Measurements from ENCODE around the gene WWTR1. TPM values are rescaled to one million over a fixed set of nuclear protein-coding genes. Genes with fewer than 3 reads are reported as not detected.

Gene WWTR1
- polyA plus RNA-seq, 1 experiment: 164 TPM

DNA sequence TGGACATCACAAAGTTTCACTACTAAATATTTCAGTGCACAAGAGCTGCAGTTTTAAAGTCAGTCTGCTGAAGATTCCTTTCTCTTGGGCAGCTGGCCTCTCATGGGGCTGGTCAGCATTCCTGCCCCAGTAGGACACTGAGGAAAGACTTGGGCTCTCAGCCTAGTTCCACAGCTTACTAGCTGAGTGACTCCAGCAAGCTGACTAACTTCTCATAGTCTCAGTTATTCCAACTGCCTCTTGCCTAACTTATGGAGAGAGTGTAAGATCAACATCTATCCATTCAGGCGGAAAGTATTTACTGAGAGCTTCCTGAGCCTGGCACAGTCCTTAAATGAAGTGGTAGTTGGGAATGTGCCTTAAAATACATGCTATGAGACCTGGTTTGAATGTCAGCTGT lies 156.3 kb downstream of the WWTR1 start:
- Histone ChIP-seq H3K27ac (ENCODE audit: low read depth, low read length) (no peak overlapping the region), H3K4me3 (ENCODE audit: low read depth, low read length) (no peak overlapping the region), H3K9me3 (ENCODE audit: control insufficient read depth, insufficient read depth, low read length) (no peaks in the 10 kb centered on the region), H3K27me3 (ENCODE audit: control insufficient read depth, insufficient read depth, low read length) (no peaks in the 10 kb centered on the region)
- DNase-seq (ENCODE audit: low read depth, low spot score): peak; percentile 46
- CTCF ChIA-PET: interaction anchor here (0.7 to 2.2 kb wide), 8 partner anchors 11 to 382 kb away, joined by 3 to 14 read pairs (median 5); no protein-coding TSS in a partner anchor
- POLR2A ChIA-PET: interaction anchor here (0.8 to 1.4 kb wide), 2 partner anchors 156 to 250 kb away, joined by 3 to 8 read pairs; partner anchors contain the start of gene WWTR1
- TF ChIP-seq, protein P1, sequence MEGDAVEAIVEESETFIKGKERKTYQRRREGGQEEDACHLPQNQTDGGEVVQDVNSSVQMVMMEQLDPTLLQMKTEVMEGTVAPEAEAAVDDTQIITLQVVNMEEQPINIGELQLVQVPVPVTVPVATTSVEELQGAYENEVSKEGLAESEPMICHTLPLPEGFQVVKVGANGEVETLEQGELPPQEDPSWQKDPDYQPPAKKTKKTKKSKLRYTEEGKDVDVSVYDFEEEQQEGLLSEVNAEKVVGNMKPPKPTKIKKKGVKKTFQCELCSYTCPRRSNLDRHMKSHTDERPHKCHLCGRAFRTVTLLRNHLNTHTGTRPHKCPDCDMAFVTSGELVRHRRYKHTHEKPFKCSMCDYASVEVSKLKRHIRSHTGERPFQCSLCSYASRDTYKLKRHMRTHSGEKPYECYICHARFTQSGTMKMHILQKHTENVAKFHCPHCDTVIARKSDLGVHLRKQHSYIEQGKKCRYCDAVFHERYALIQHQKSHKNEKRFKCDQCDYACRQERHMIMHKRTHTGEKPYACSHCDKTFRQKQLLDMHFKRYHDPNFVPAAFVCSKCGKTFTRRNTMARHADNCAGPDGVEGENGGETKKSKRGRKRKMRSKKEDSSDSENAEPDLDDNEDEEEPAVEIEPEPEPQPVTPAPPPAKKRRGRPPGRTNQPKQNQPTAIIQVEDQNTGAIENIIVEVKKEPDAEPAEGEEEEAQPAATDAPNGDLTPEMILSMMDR (IDR thresholded peaks at IDR 0.05; ENCODE audit: low read depth, low read length): no peak

DNA sequence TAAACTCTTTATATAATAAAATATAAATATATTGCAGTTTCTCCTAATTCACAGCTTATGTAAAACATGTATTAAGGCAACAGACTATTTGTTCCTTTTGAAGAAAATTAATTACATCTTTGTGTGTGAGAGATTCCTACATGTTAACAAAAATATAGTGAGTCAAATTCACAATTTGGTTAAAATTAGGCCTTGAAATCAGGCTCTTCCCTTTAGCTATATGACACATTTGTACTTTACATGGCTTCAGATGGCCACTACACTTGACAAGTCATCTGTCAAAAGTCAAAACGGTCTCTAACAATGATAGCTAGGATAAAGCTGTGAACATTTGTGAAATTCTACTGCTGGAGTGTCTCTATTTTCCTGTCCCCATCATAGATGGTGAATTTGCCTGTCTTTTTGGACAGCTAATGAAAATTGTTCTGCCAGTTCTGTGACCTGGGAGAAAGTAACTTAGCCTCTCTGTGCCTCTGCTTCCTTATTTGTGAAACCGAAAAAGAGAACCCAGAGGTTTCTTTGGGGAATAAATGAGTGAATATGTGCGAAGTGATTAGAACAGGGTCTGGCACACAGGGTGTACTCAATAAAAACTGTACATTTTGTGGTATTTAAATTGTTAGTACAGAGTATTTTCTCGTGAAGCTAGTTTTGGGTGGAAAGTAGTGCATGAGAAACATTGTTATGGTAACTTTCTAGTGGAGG lies 159.7 kb downstream of the WWTR1 start:
- Histone ChIP-seq H3K9me3 (ENCODE audit: control insufficient read depth, insufficient read depth, low read length) (no peaks in the 10 kb centered on the region), H3K4me3 (ENCODE audit: low read depth, low read length) (no peak overlapping the region), H3K27ac (ENCODE audit: low read depth, low read length) (no peak overlapping the region), H3K27me3 (ENCODE audit: control insufficient read depth, insufficient read depth, low read length) (no peaks in the 10 kb centered on the region)
- DNase-seq (ENCODE audit: low read depth, low spot score): no peak
- CTCF ChIA-PET: interaction anchor here (1.3 to 1.6 kb wide), 4 partner anchors 9 to 310 kb away, joined by 3 to 7 read pairs (median 6); no protein-coding TSS in a partner anchor
- POLR2A ChIA-PET: no interaction called here
- TF ChIP-seq, protein P1 (IDR thresholded peaks at IDR 0.05; ENCODE audit: low read depth, low read length): no peak

DNA sequence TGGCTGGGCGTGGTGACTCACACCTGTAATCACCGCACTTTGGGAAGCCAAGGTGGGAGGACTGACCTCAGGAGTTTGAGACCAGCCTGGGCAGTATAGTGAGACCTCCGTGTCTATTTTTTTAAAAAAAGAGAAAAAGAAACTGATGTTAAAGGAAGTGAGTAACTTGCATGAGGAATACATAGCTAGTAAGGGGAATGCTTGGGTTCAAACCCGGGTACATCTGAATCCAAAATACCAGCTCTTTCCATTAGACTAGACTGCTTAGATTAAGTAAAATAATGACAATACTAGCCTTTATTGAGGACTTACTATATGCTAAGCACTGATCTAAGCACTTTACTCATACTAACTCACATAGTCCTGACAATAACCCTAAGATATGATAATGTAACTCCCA lies 160.9 kb downstream of the WWTR1 start:
- Histone ChIP-seq H3K9me3 (ENCODE audit: control insufficient read depth, insufficient read depth, low read length) (no peaks in the 10 kb centered on the region), H3K4me3 (ENCODE audit: low read depth, low read length) (no peak overlapping the region), H3K27me3 (ENCODE audit: control insufficient read depth, insufficient read depth, low read length) (no peaks in the 10 kb centered on the region), H3K27ac (ENCODE audit: low read depth, low read length) (no peak overlapping the region)
- TF ChIP-seq, protein P1 (IDR thresholded peaks at IDR 0.05; ENCODE audit: low read depth, low read length): no peak
- POLR2A ChIA-PET: interaction anchor here (1.4 kb wide), 1 partner anchor 9 kb away, joined by 3 read pairs; no protein-coding TSS in a partner anchor
- CTCF ChIA-PET: interaction anchor here (0.5 to 1.6 kb wide), 5 partner anchors 17 to 311 kb away, joined by 3 to 7 read pairs (median 6); no protein-coding TSS in a partner anchor
- no peak for DNase-seq (ENCODE audit: low read depth, low spot score)

GRCh38 chr3:149495581-149496125 lies 162.2 kb downstream of the WWTR1 start:
- CTCF ChIA-PET: interaction anchor here (0.6 to 3.8 kb wide), 12 partner anchors 11 to 540 kb away, joined by 3 to 39 read pairs (median 4); partner anchors contain the start of gene TM4SF4
- POLR2A ChIA-PET: interaction anchor here (1.4 kb wide), 1 partner anchor 11 kb away, joined by 3 read pairs; no protein-coding TSS in a partner anchor
- no peaks in the 10 kb centered on the region for H3K27me3 ChIP-seq (ENCODE audit: control insufficient read depth, insufficient read depth, low read length)
- no peak overlapping the region for H3K4me3 ChIP-seq (ENCODE audit: low read depth, low read length)
- no peaks in the 10 kb centered on the region for H3K9me3 ChIP-seq (ENCODE audit: control insufficient read depth, insufficient read depth, low read length)
- no peak overlapping the region for H3K27ac ChIP-seq (ENCODE audit: low read depth, low read length)
- TF ChIP-seq, protein P1 (IDR thresholded peaks at IDR 0.05; ENCODE audit: low read depth, low read length): no peak
- DNase-seq (ENCODE audit: low read depth, low spot score): no peak
